HG03108 (cell line): Measurements from ENCODE around the gene ZFPM1.
"Not testable (repeated sequence)": the region's sequence is repeated elsewhere in the genome, so short reads cannot be mapped to it uniquely, and the experiment has no call there.

Source experiments
- ATAC-seq: cut with Tn5 transposase; IDR thresholded peaks from one replicate; pipeline ENCODE4 v1.9.1; 2021; ENCODE audit warnings: moderate library complexity; ENCODE audit not compliant: unreplicated experiment

The ZFPM1 gene

GRCh38 chr16:88510091-88510994 lies 57.3 kb downstream of the ZFPM1 start:
- no peak for ATAC-seq

GRCh38 chr16:88511060-88511459 lies 58.0 kb downstream of the ZFPM1 start:
- ATAC-seq: no peak

GRCh38 chr16:88511906-88512305 lies 58.8 kb downstream of the ZFPM1 start:
- ATAC-seq: no peak

GRCh38 chr16:88512728-88513696 lies 59.9 kb downstream of the ZFPM1 start:
- ATAC-seq: no peak

- no peak for ATAC-seq
Observed at GRCh38 chr16:88514070-88514469, 61.0 kb downstream of the ZFPM1 start.

- ATAC-seq: no peak
Observed at GRCh38 chr16:88514526-88515232, 61.6 kb downstream of the ZFPM1 start.

- no peak for ATAC-seq
Observed at GRCh38 chr16:88515371-88515770, 62.3 kb downstream of the ZFPM1 start.

GRCh38 chr16:88515925-88516594 lies 63.0 kb downstream of the ZFPM1 start:
- no peak for ATAC-seq

- no peak for ATAC-seq
Observed at GRCh38 chr16:88516601-88517061, 63.6 kb downstream of the ZFPM1 start.

GRCh38 chr16:88517208-88517774 lies 64.2 kb downstream of the ZFPM1 start:
- ATAC-seq: not testable (repeated sequence)

- not testable (repeated sequence) for ATAC-seq
Observed at GRCh38 chr16:88518411-88519111, 65.5 kb downstream of the ZFPM1 start.

- ATAC-seq: no peak
Observed at GRCh38 chr16:88519240-88519639, 66.2 kb downstream of the ZFPM1 start.

- no peak for ATAC-seq
Observed at GRCh38 chr16:88519938-88520653, 67.0 kb downstream of the ZFPM1 start.

- no peak for ATAC-seq
Observed at GRCh38 chr16:88521674-88522073, 68.6 kb downstream of the ZFPM1 start.

GRCh38 chr16:88522276-88522949 lies 69.3 kb downstream of the ZFPM1 start:
- ATAC-seq: no peak

- ATAC-seq: no peak
Observed at GRCh38 chr16:88523309-88524161, 70.5 kb downstream of the ZFPM1 start.

- no peak for ATAC-seq
Observed at GRCh38 chr16:88524274-88524972, 71.3 kb downstream of the ZFPM1 start.
